GM12865 (cell line): ENCODE measurements around the gene APOL5.

Source experiments
- DNase-seq: peaks from one replicate; pipeline ENCODE4 v3.0.0; 2010; ENCODE audit warnings: low read depth
- H3K4me3 ChIP-seq: 2 replicates; pipeline ENCODE4 v1.5.1; 2011; ENCODE audit warnings: mild to moderate bottlenecking, low read depth, low read length, control low read depth
- TF ChIP-seq, protein P1 (sequence below): IDR thresholded peaks from 2 replicates; pipeline ENCODE4 v1.5.1; 2011; ENCODE audit warnings: low read length, control low read depth, low read depth, inconsistent platforms; ENCODE audit not compliant: insufficient read depth; ENCODE audit errors: missing control alignments

APOL5 gene

GRCh38 chr22:35708917-35709316 is 8.8 kb upstream of the APOL5 start:
- H3K4me3 ChIP-seq: no peak overlapping the region
- TF ChIP-seq, protein P1, sequence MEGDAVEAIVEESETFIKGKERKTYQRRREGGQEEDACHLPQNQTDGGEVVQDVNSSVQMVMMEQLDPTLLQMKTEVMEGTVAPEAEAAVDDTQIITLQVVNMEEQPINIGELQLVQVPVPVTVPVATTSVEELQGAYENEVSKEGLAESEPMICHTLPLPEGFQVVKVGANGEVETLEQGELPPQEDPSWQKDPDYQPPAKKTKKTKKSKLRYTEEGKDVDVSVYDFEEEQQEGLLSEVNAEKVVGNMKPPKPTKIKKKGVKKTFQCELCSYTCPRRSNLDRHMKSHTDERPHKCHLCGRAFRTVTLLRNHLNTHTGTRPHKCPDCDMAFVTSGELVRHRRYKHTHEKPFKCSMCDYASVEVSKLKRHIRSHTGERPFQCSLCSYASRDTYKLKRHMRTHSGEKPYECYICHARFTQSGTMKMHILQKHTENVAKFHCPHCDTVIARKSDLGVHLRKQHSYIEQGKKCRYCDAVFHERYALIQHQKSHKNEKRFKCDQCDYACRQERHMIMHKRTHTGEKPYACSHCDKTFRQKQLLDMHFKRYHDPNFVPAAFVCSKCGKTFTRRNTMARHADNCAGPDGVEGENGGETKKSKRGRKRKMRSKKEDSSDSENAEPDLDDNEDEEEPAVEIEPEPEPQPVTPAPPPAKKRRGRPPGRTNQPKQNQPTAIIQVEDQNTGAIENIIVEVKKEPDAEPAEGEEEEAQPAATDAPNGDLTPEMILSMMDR: no peak
- DNase-seq: no peak

DNA sequence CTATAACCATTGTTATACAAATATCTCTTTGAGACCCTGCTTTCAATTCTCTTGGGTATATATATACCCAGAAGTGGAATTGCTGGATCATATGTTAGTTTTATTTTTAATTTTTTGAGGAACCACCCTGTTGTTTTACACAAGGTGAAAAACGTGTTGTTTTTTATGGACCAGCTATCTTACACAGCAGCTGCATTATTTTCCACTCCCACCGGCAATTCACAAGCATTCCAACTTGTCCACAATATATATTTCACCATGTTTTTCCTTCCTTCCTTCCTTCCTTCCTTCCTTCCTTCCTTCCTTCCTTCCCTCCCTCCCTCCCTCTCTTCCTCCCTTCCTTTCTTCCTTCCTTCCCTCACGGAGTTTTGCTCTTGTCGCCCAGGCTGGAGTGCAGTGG is 6.3 kb upstream of the APOL5 start:
- TF ChIP-seq, protein P1: no peak
- DNase-seq: no peak
- H3K4me3 ChIP-seq: no peak overlapping the region

DNA sequence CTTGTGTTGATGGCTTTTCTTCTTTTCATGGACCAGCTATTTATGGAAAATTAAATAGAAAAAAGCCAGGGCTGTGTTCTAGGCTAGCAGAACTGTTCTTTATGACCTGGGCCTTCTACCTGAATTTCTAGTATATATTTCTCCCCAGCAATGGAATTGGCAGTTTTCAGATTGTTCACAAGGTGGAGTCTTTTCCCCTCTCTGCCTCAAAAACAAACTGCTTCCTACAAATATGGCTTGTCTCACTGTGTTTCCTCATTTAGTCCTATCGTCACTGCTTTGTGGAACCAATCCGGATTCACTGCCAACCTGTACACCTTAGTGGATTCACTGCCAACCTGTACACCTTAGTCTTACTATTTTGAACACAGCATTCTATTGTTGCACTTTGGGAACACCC is 5.0 kb upstream of the APOL5 start:
- TF ChIP-seq, protein P1: peak; percentile 4
- DNase-seq: no peak
- no peak overlapping the region for H3K4me3 ChIP-seq

GRCh38 chr22:35719212-35719875 is 1.7 kb downstream of the APOL5 start:
- H3K4me3 ChIP-seq: no peak overlapping the region
- DNase-seq: peak; percentile 23
- TF ChIP-seq, protein P1: peak; percentile 12

DNA sequence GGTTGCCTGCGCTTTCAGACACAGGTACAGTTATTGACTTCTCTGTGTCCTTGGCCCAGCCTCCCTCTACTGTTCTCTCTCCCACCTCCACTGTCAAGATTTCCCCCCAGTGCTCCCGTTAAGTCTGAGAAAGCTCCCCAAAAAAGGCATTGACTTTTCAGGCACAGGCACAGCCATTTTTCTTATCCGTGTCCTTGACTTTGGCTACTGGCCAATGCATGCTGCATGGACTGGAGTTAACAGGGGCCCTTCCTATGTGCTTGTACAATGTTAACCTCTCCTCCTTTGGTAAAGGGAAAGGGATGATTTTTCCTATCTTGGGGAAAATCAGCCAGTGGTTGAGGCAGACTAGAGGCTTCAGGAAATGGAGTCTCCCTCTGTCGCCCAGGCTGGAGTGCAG is 4.3 kb downstream of the APOL5 start:
- no peak for DNase-seq
- TF ChIP-seq, protein P1: no peak
- H3K4me3 ChIP-seq: no peak overlapping the region

DNA sequence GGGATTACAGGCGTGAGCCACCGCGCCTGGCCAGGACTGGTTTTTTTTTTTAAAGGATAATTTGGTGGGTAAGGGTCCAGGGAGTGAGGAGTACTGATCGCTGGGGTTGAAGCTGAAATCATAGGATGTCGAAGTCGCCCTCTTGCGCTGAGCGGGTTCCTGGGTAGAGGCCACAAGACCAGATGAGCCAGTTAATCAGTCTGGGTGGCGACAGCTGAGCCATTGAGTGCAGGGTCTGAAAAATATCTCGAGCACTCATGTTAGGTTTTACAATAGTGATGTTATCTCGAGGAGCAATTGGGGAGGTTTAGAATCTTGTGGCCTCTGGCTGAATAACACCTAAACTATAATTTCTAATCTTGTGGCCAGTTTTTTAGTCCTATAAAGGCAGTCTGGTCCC is 7.8 kb downstream of the APOL5 start:
- TF ChIP-seq, protein P1: no peak
- DNase-seq: no peak
- H3K4me3 ChIP-seq: no peak overlapping the region

DNA sequence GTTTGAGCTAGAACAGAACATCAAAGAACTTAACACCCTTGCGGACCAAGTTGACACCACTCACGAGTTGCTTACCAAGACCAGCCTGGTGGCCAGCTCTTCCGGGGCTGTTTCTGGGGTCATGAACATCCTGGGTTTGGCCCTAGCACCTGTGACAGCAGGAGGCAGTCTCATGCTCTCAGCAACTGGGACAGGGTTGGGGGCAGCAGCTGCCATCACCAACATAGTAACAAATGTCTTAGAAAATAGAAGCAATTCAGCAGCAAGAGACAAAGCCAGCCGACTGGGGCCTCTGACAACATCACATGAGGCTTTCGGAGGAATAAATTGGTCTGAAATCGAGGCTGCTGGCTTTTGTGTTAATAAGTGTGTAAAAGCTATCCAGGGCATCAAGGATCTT is 8.7 kb downstream of the APOL5 start:
- DNase-seq: no peak
- TF ChIP-seq, protein P1: no peak
- H3K4me3 ChIP-seq: no peak overlapping the region
